Mucosa of descending colon (tissue), 3 donors: ENCODE data around the gene SWI5. TPM values are rescaled to one million over a fixed set of nuclear protein-coding genes. Genes with fewer than 3 reads are reported as not detected.

Source experiments
- ATAC-seq: fragments of 200-7000 bp; cut with Tn5 transposase; one replicate; pipeline ENCODE4 v1.9.1; 2020; ENCODE audit warnings: mild to moderate bottlenecking, moderate library complexity
- DNase-seq, 3 donors: peaks; one replicate each; pipeline ENCODE4 v3.0.0-alpha.2; 2020
- H3K36me3 ChIP-seq: fragments of 200-600 bp; one replicate; pipeline ENCODE4 v1.8.0; 2021; ENCODE audit warnings: low read depth, mild to moderate bottlenecking
- H3K4me1 ChIP-seq: fragments of 200-600 bp; one replicate; pipeline ENCODE4 v1.8.0; 2021; ENCODE audit warnings: low read depth, mild to moderate bottlenecking
- H3K4me3 ChIP-seq: fragments of 200-600 bp; one replicate; pipeline ENCODE4 v1.8.0; 2021; ENCODE audit warnings: mild to moderate bottlenecking
- H3K9me3 ChIP-seq: fragments of 200-600 bp; one replicate; pipeline ENCODE4 v1.8.0; 2021; ENCODE audit warnings: mild to moderate bottlenecking
- CTCF ChIP-seq: fragments of 200-600 bp; IDR thresholded peaks from one replicate; pipeline ENCODE4 v1.8.0; 2022; ENCODE audit warnings: antibody characterized with exemption, mild to moderate bottlenecking
- intact Hi-C, 2 donors: fragments of 100-400 bp; cut with DNase I in 1 of 2; cut with micrococcal nuclease in 1 of 2; formaldehyde crosslinking; loops; one replicate each; pipeline versions ENCODE4 v1.11.0 to v1.11.1; 2022; cut with DNase I, micrococcal nuclease
- total RNA-seq, 3 donors: library from RNA; stranded (reverse); fragmentation: NEBNext Ultra II Directional in 2 of 3; extraction: Animal tissue kit (Norgen Biotek cat#: 25700) in 2 of 3; gene quantifications; one replicate each; pipeline versions ENCODE4 v1.2.1 to v1.2.4, GENCODE V29; 2021 to 2023
- donor health status: DM: no; HTN: no; CAD: no; lungs with moderate emphysema.
- donor health status: DM: no; HTN: no; CAD: no.
- donor health status: DM: no; HTN: yes; CAD: no.

Gene SWI5
- total RNA-seq, 3 donors from 2014 or later, result 10.6 to 13.8 (median 11.5) TPM

- Histone ChIP-seq H3K36me3 (no peaks in the 10 kb centered on the region), H3K9me3 (no peaks in the 10 kb centered on the region), H3K4me3 (no peak overlapping the region), H3K4me1 (no peaks in the 10 kb centered on the region)
- ATAC-seq (no peak), DNase-seq (no peak)
- intact Hi-C loops, result no loop called here
- TF ChIP-seq CTCF, result no peak
Observed at GRCh38 chr9:128266868-128267590, 9.0 kb upstream of the SWI5 start.

- Histone ChIP-seq H3K9me3 (no peaks in the 10 kb centered on the region), H3K4me1 (peaks cover 11% of the 10 kb centered on the region), H3K36me3 (peaks cover 7% of the 10 kb centered on the region), H3K4me3 (no peak overlapping the region)
- ATAC-seq, result no peak
- DNase-seq, result no peak
- no peak for TF ChIP-seq CTCF
- intact Hi-C loops, result no loop called here
Observed at GRCh38 chr9:128271112-128271511, 5.0 kb upstream of the SWI5 start.

GRCh38 chr9:128271512-128271911 lies 4.6 kb upstream of the SWI5 start:
- DNase-seq, result no peak
- no peak for ATAC-seq
- TF ChIP-seq CTCF, result no peak
- Histone ChIP-seq H3K4me3 (no peak overlapping the region), H3K36me3 (peaks cover 7% of the 10 kb centered on the region), H3K4me1 (peaks cover 11% of the 10 kb centered on the region), H3K9me3 (no peaks in the 10 kb centered on the region)
- intact Hi-C loops, result no loop called here

GRCh38 chr9:128274245-128274644 lies 1.8 kb upstream of the SWI5 start:
- no peak overlapping the region for H3K4me3 ChIP-seq
- no peak for TF ChIP-seq CTCF
- intact Hi-C loops, result no loop called here
- H3K4me1 ChIP-seq, result peaks cover 19% of the 10 kb centered on the region
- H3K36me3 ChIP-seq, result peaks cover 7% of the 10 kb centered on the region
- no peaks in the 10 kb centered on the region for H3K9me3 ChIP-seq
- no peak for DNase-seq
- no peak for ATAC-seq

GRCh38 chr9:128275198-128276007 lies 673 bp upstream of the SWI5 start, which contains the start of gene GOLGA2:
GOLGA2 (minus strand) TSS chr9:128276007; CDS start chr9:128275976, 31 bp downstream.
- DNase-seq, result peak in 1 of 3 donors; percentile 41

More at GRCh38 chr9:128275198-128276007, 673 bp upstream of the SWI5 start, which contains the start of gene GOLGA2:
- Histone ChIP-seq H3K4me3 (peak within 1 kb of the TSS; percentile 58), H3K9me3 (no peaks in the 10 kb centered on the region), H3K4me1 (peaks cover 19% of the 10 kb centered on the region), H3K36me3 (peaks cover 7% of the 10 kb centered on the region)
- intact Hi-C loops, result no loop called here
- peak; percentile 70 for ATAC-seq
- TF ChIP-seq CTCF, result no peak
